ENCODE measurements around the gene PDE4C.

The PDE4C gene

GRCh38 chr19:18223860-18224524 is 2.2 kb downstream of the PDE4C start (continued):
- TF ChIP-seq ZNF677 (tag by site-specific recombination; IDR thresholded peaks at IDR 0.05), result no peak
- no peak for TF ChIP-seq ZNF18 (tag by site-specific recombination; IDR thresholded peaks at IDR 0.05)
- no peak for TF ChIP-seq ZNF157 (tag by site-specific recombination; IDR thresholded peaks at IDR 0.05)
- TF ChIP-seq ZNF585B (tag by site-specific recombination; IDR thresholded peaks at IDR 0.05), result no peak
- TF ChIP-seq WT1 (tag by site-specific recombination; IDR thresholded peaks at IDR 0.05), result peak; percentile 41
- no peak for TF ChIP-seq ZNF221 (tag by site-specific recombination; IDR thresholded peaks at IDR 0.05; ENCODE audit: borderline replicate concordance)
- TF ChIP-seq ZNF223 (tag by site-specific recombination; IDR thresholded peaks at IDR 0.05), result no peak
- TF ChIP-seq ZNF24 (tag by site-specific recombination; IDR thresholded peaks at IDR 0.05), result peak; percentile 29; the same call in 1 of the 2 replicates
- no peak for TF ChIP-seq ZBTB44 (tag by site-specific recombination; IDR thresholded peaks at IDR 0.05)
- no peak for TF ChIP-seq ZNF416 (tag by site-specific recombination; IDR thresholded peaks at IDR 0.05)
- TF ChIP-seq ZNF214 (tag by site-specific recombination; IDR thresholded peaks at IDR 0.05; ENCODE audit: borderline replicate concordance), result no peak
- TF ChIP-seq ZNF645 (tag by site-specific recombination; IDR thresholded peaks at IDR 0.05), result no peak
- TF ChIP-seq ZSCAN4 (tag by site-specific recombination; IDR thresholded peaks at IDR 0.05), result no peak
- TF ChIP-seq ZNF26 (tag by site-specific recombination; IDR thresholded peaks at IDR 0.05), result no peak
- no peak for TF ChIP-seq ZNF707 (tag by site-specific recombination; IDR thresholded peaks at IDR 0.05)
- peak; percentile 96 for TF ChIP-seq KLF9 (tag by site-specific recombination; IDR thresholded peaks at IDR 0.05; ENCODE audit: low read depth)
- TF ChIP-seq ZNF639 (tag by site-specific recombination; IDR thresholded peaks at IDR 0.05), result no peak
- no peak for TF ChIP-seq ZNF280C (tag by site-specific recombination; IDR thresholded peaks at IDR 0.05)
- TF ChIP-seq SP7 (tag by site-specific recombination; IDR thresholded peaks at IDR 0.05), result 0 out of 2 replicates have a peak, but pooled peaks have one; percentile 20
- TF ChIP-seq BCL11A (tag by site-specific recombination; IDR thresholded peaks at IDR 0.05; ENCODE audit: low read depth), result peak; percentile 99
- peak; percentile 28 for TF ChIP-seq ZXDB (tag by site-specific recombination; IDR thresholded peaks at IDR 0.05)
- TF ChIP-seq ZNF660 (tag by site-specific recombination; IDR thresholded peaks at IDR 0.05), result no peak
- TF ChIP-seq ZNF433 (tag by site-specific recombination; IDR thresholded peaks at IDR 0.05; ENCODE audit: low read depth), result no peak
- TF ChIP-seq KLF8 (tag by site-specific recombination; IDR thresholded peaks at IDR 0.05), result peak; percentile 84
- TF ChIP-seq KLF10 (tag by site-specific recombination; IDR thresholded peaks at IDR 0.05), result peak; percentile 56; the same call in 1 of the 2 replicates
- TF ChIP-seq ZNF843 (tag by site-specific recombination; IDR thresholded peaks at IDR 0.05), result no peak
- TF ChIP-seq ZNF37A (tag by site-specific recombination; IDR thresholded peaks at IDR 0.05), result no peak
- TF ChIP-seq ZNF202 (tag by site-specific recombination; IDR thresholded peaks at IDR 0.05; ENCODE audit: borderline replicate concordance), result no peak
- no peak; the same call in 1 of the 2 replicates for TF ChIP-seq SCRT1 (tag by site-specific recombination; IDR thresholded peaks at IDR 0.05; ENCODE audit: borderline replicate concordance)
- TF ChIP-seq ZSCAN16 (tag by site-specific recombination; IDR thresholded peaks at IDR 0.05), result no peak
- no peak for TF ChIP-seq OSR2 (tag by site-specific recombination; IDR thresholded peaks at IDR 0.05)

Measured in HEK293 (cell line).